Muscle layer of duodenum (tissue), 2 donors: ENCODE results near the gene TNPO3.
"Not testable (repeated sequence)": the region's sequence is repeated elsewhere in the genome, so short reads cannot be mapped to it uniquely, and the experiment has no call there.

Experiments
- H3K27ac ChIP-seq: one replicate; pipeline ENCODE4 v1.7.0; 2013; ENCODE audit warnings: mild to moderate bottlenecking, low read length
- H3K27me3 ChIP-seq: one replicate; pipeline ENCODE4 v1.7.0; 2013; ENCODE audit warnings: low read depth, mild to moderate bottlenecking, control low read depth, low read length
- H3K36me3 ChIP-seq, 2 donors: one replicate each; pipeline ENCODE4 v1.7.0; 2013; ENCODE audit warnings: low read length in 2 of 2, control low read depth in 1 of 2, mild to moderate bottlenecking in 1 of 2; ENCODE audit not compliant: insufficient read depth in 2 of 2, control insufficient read depth in 1 of 2
- H3K4me1 ChIP-seq, 2 donors: one replicate each; pipeline ENCODE4 v1.7.0; 2013; ENCODE audit warnings: low read length in 2 of 2, mild to moderate bottlenecking in 2 of 2, control low read depth in 1 of 2, moderate library complexity in 1 of 2; ENCODE audit not compliant: insufficient read depth in 2 of 2, control insufficient read depth in 1 of 2
- H3K4me3 ChIP-seq, 2 donors: one replicate each; pipeline ENCODE4 v1.7.0; 2013; ENCODE audit warnings: low read length in 2 of 2, low read depth in 1 of 2, mild to moderate bottlenecking in 1 of 2
- H3K9me3 ChIP-seq, 2 donors: one replicate each; pipeline ENCODE4 v1.7.0; 2013; ENCODE audit warnings: low read length in 2 of 2, control low read depth in 1 of 2, mild to moderate bottlenecking in 1 of 2; ENCODE audit not compliant: control insufficient read depth in 1 of 2
- donor health status: healthy.

The TNPO3 gene

DNA sequence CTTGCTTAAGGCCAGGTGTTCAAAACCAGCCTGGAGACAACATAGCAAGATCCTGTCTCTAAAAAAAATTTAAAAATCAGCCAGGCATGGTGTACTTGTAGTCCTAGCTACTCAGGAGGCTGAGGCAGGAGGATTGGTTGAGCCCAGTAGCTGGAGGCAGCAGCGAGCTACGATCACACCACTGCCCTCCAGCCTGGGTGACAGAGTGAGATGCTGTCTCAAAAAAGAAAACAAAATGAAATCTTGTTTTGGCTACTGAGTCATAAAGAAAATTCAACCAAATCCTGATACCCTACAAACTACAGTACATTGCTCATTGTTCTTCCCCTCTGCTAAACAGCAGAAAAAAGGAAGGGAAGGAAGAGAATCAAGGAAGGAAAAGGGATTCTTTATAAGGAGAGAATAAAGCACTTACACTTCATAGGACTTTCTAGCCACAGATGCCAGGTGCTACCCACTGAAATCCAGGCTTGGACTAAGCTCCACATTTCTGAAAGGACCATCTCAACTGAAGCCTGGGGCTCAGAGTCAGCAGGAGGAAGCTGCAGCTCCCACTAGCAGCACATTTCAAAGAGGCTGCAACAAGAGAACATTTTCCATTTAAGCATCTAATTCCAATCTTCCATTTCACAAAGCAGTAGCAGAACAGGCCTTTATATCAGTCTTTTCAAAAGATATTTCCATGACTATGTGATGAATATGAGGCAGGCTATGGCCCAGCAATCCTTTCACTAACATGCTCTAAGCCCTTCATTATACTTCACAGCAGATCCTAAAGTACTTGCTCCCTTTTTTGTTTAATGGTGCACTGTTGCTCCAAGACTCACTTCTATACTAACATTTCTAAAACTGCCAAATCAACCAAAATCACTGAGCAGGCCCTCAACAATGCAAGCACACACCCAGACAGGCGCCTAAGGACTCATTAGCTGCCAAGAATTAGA is 13.5 kb downstream of the TNPO3 start:
- Histone ChIP-seq H3K36me3 (peaks cover 12 to 14% of the 10 kb centered on the region in 2 donors), H3K9me3 (no peaks in the 10 kb centered on the region), H3K27ac (no peak overlapping the region), H3K4me3 (no peak overlapping the region), H3K4me1 (peaks cover 0 to 22% of the 10 kb centered on the region in 2 donors), H3K27me3 (no peaks in the 10 kb centered on the region)

GRCh38 chr7:129038468-129038867 is 16.4 kb downstream of the TNPO3 start:
- H3K36me3 ChIP-seq, result peaks cover 14 to 18% of the 10 kb centered on the region in 2 donors
- H3K27me3 ChIP-seq, H3K27ac ChIP-seq, H3K9me3 ChIP-seq, H3K4me1 ChIP-seq, H3K4me3 ChIP-seq: not testable (repeated sequence)

GRCh38 chr7:129037585-129037984 is 17.3 kb downstream of the TNPO3 start:
- no peaks in the 10 kb centered on the region for H3K4me1 ChIP-seq
- H3K9me3 ChIP-seq, result no peaks in the 10 kb centered on the region
- H3K27ac ChIP-seq, result no peak overlapping the region
- H3K4me3 ChIP-seq, result no peak overlapping the region
- no peaks in the 10 kb centered on the region for H3K27me3 ChIP-seq
- peaks cover 14 to 18% of the 10 kb centered on the region in 2 donors for H3K36me3 ChIP-seq

GRCh38 chr7:129032017-129032416 is 22.9 kb downstream of the TNPO3 start:
- H3K4me1 ChIP-seq, result no peaks in the 10 kb centered on the region
- H3K4me3 ChIP-seq, result no peak overlapping the region
- H3K36me3 ChIP-seq, result peaks cover 0 to 10% of the 10 kb centered on the region in 2 donors
- no peaks in the 10 kb centered on the region for H3K27me3 ChIP-seq
- H3K9me3 ChIP-seq, result no peaks in the 10 kb centered on the region
- H3K27ac ChIP-seq, result no peak overlapping the region

DNA sequence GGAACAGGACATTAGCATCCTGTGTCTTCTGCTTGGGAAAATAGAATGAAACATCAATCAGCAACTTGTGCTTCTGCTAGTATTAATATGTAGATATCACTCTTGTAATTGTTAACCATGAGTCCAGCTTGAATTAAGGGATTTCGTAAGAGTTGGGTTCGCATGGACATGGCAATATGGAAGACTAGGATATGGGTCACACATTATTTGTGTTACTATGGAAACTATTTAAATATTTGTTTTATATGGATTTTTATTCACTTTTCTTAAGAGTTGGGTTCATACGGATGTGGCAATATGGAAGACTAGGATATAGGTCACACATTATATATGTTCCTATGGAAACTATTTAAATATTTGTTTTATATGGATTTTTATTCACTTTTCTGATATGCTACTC is 24.5 kb downstream of the TNPO3 start:
- no peak overlapping the region for H3K4me3 ChIP-seq
- H3K36me3 ChIP-seq, result peaks cover 0 to 10% of the 10 kb centered on the region in 2 donors
- H3K27me3 ChIP-seq, result no peaks in the 10 kb centered on the region
- no peak overlapping the region for H3K27ac ChIP-seq
- H3K4me1 ChIP-seq, result no peaks in the 10 kb centered on the region
- H3K9me3 ChIP-seq, result no peaks in the 10 kb centered on the region

DNA sequence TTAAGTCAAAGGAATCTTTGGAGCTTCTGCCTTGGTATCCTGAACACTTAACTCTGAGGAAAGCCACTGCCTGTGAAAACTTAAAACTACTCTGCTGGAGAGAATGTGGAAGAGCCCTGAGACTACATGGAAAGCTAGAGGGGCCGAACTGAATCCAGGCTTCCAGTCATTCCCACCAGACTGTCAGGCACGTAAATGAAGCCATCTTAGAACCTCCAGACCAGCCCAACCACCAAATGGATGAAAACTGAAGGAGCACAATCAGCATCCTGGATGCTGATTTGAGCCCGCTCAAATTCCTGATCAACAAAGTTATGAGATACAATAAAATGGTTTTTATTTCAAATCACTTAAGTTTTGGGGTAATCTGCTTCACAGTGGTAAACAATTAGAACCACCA is 30.8 kb downstream of the TNPO3 start:
- H3K27ac ChIP-seq, result no peak overlapping the region
- peaks cover 0 to 4% of the 10 kb centered on the region in 2 donors for H3K36me3 ChIP-seq
- no peak overlapping the region for H3K4me3 ChIP-seq
- no peaks in the 10 kb centered on the region for H3K27me3 ChIP-seq
- no peaks in the 10 kb centered on the region for H3K4me1 ChIP-seq
- H3K9me3 ChIP-seq, result no peaks in the 10 kb centered on the region

- Histone ChIP-seq H3K27ac (no peak overlapping the region), H3K4me1 (no peaks in the 10 kb centered on the region), H3K36me3 (no peaks in the 10 kb centered on the region), H3K4me3 (no peak overlapping the region), H3K27me3 (no peaks in the 10 kb centered on the region), H3K9me3 (no peaks in the 10 kb centered on the region)
Observed at GRCh38 chr7:129021656-129022055, 33.3 kb downstream of the TNPO3 start.

- Histone ChIP-seq H3K36me3 (peaks cover 14 to 18% of the 10 kb centered on the region in 2 donors), H3K27ac (no peak overlapping the region), H3K27me3 (no peaks in the 10 kb centered on the region), H3K9me3 (no peaks in the 10 kb centered on the region), H3K4me1 (no peaks in the 10 kb centered on the region), H3K4me3 (no peak overlapping the region)
Observed at GRCh38 chr7:129017933-129018538, 36.9 kb downstream of the TNPO3 start.

DNA sequence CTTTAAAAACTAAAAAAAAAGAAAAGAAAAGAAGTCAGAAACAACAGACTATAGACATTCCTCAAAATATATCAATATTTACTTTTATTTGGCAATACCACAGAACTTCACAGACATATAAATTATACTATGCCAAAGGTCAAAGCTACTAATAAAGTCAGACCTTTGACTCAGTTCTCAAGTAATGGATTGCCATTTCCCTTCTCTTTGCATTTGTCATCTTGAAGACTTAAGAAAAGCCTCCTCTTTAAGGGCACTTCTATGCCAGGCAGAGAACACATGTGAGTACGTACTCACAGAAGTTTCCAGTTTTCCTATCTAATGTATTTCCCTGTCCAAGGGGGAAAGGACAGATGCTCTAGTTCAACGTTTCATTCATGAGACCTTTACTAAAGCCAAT is 37.6 kb downstream of the TNPO3 start:
- no peaks in the 10 kb centered on the region for H3K27me3 ChIP-seq
- no peaks in the 10 kb centered on the region for H3K9me3 ChIP-seq
- H3K4me3 ChIP-seq, result no peak overlapping the region
- H3K27ac ChIP-seq, result no peak overlapping the region
- peaks cover 14 to 18% of the 10 kb centered on the region in 2 donors for H3K36me3 ChIP-seq
- H3K4me1 ChIP-seq, result no peaks in the 10 kb centered on the region

DNA sequence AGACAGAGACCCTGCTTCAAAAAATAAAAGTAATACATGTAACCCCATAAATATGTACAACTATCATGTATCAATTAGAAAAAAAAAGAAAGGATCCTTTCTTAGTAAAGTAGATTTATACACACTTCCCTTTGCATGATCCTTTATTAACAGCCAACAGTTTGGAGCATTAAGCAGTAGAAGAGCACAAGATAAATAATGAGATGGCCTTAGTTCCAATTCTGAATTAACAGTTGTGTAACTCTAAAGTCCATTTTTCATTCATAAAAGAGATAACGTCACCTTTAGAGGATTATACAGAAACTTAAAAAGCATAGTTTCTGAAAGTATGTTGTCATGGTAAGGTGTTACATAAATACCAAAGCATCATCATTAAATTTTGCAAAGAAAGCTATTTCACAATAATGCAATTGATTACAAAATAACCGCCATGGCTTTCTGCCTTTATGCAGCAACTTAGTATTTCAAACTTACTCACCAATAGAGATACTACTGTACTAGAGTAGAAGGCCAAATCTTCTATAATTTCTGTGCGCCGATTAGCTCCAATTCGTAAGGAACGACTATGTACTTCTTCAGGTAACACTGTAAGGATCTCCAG is 40.3 kb downstream of the TNPO3 start:
- H3K36me3 ChIP-seq, result peaks cover 14 to 18% of the 10 kb centered on the region in 2 donors
- H3K4me1 ChIP-seq, result no peaks in the 10 kb centered on the region

DNA sequence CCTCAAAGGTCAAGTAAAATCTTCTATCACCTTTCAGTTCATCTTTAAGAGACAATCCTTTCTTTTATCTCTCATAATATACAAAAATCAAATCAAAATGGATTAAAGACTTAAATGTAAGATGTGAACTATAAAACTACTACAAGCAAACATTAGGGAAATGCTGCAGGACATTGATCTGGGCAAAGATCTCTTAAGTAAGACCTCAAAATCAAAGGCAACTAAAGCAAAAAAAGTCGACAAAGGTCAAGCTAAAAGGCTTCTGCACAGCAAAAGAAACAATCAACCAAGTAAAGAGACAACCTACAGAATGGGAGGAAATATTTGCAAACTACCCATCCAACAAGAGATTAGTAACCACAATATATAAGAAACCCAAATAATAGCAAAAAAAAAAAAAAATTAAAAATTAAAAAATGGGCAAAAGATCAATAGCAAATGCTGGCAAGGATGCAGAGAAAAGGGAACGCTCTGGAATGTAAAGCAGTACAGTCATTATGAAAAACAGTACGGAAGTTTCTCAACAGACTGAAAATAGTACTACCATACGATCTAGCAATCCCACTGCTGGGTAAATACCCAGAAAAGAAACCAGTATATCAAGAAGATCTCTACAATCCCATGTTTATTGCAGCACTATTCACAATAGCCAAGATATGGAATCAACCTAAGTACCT is 41.7 kb downstream of the TNPO3 start:
- Histone ChIP-seq H3K27ac (no peak overlapping the region), H3K4me3 (no peak overlapping the region), H3K4me1 (no peaks in the 10 kb centered on the region), H3K36me3 (peaks cover 17 to 18% of the 10 kb centered on the region in 2 donors), H3K27me3 (no peaks in the 10 kb centered on the region), H3K9me3 (no peaks in the 10 kb centered on the region)

More for the DNA sequence above, 40.3 kb downstream of the TNPO3 start:
- no peak overlapping the region for H3K27ac ChIP-seq
- H3K27me3 ChIP-seq, result no peaks in the 10 kb centered on the region
- no peaks in the 10 kb centered on the region for H3K9me3 ChIP-seq
- no peak overlapping the region for H3K4me3 ChIP-seq
